Lower leg skin (tissue), 4 donors: ENCODE data around the gene KIAA2012. TPM values are rescaled to one million over a fixed set of nuclear protein-coding genes. Genes with fewer than 3 reads are reported as not detected.

Source experiments
- DNase-seq, 2 donors: peaks; one replicate each; pipeline ENCODE4 v3.0.0-alpha.2; 2019; ENCODE audit warnings: low spot score in 2 of 2
- H3K4me3 ChIP-seq: fragments of 200-600 bp; sonication (generic); 2 replicates; pipeline ENCODE4 v1.5.1; 2017; ENCODE audit warnings: mild to moderate bottlenecking, low read depth; ENCODE audit not compliant: poor library complexity, severe bottlenecking
- CTCF ChIP-seq, 3 donors: fragments of 450-650 bp; IDR thresholded peaks; one replicate each; pipeline ENCODE4 v1.5.1; 2016; ENCODE audit warnings: antibody characterized with exemption in 3 of 3, mild to moderate bottlenecking in 3 of 3, moderate library complexity in 2 of 3
- POLR2A ChIP-seq, 2 donors: fragments of 450-650 bp; IDR thresholded peaks; one replicate each; pipeline ENCODE4 v1.6.1; 2016 to 2017; ENCODE audit warnings: antibody characterized with exemption in 2 of 2, mild to moderate bottlenecking in 1 of 2, moderate library complexity in 1 of 2
- WGBS, 2 donors: methylation state at CpG; one replicate each; pipeline ENCODE4 v1.1.5; 2018; 5-methylcytosine and 5-hydroxymethylcytosine counted together
- intact Hi-C: fragments of 100-400 bp; cut with DNase I; formaldehyde crosslinking; loops from one replicate; pipeline ENCODE4 v1.15.0; 2023; ENCODE audit warnings: low total_unique reads
- total RNA-seq, 4 donors: library from RNA; depleted of rRNA; stranded (reverse); fragments of >200 nt; gene quantifications; one replicate each; pipeline ENCODE4 v1.1.0, GENCODE V29; 2016

KIAA2012 gene
- total RNA-seq, 4 donors from 2014 or later = not detected

- TF ChIP-seq CTCF (IDR thresholded peaks at IDR 0.05) (no peak), POLR2A (IDR thresholded peaks at IDR 0.05) (no peak)
- WGBS, 2 donors = 15 to 21% methylated on average over 3 of the region's 3 CpGs
- intact Hi-C loops = no loop called here
- H3K4me3 ChIP-seq = no peak overlapping the region
- DNase-seq = no peak
These were observed 8.7 kb upstream of the KIAA2012 start for GRCh38 chr2:202064171-202064880.

GRCh38 chr2:202064881-202065230, 8.2 kb upstream of the KIAA2012 start:
- no peak for DNase-seq
- TF ChIP-seq CTCF (IDR thresholded peaks at IDR 0.05) (no peak), POLR2A (IDR thresholded peaks at IDR 0.05) (no peak)
- no peak overlapping the region for H3K4me3 ChIP-seq
- intact Hi-C loops = no loop called here
- 90 to 95% methylated on average over 3 of the region's 3 CpGs for WGBS, 2 donors

GRCh38 chr2:202065876-202066275, 7.2 kb upstream of the KIAA2012 start:
- no peak overlapping the region for H3K4me3 ChIP-seq
- no peak for DNase-seq
- intact Hi-C loops = no loop called here
- TF ChIP-seq CTCF (IDR thresholded peaks at IDR 0.05) (no peak), POLR2A (IDR thresholded peaks at IDR 0.05) (no peak)
- 87 to 88% methylated on average over 3 of the region's 3 CpGs for WGBS, 2 donors

- no peak for DNase-seq
- no peak overlapping the region for H3K4me3 ChIP-seq
- intact Hi-C loops = no loop called here
- WGBS, 2 donors = 80 to 86% methylated on average over 2 of the region's 2 CpGs
- TF ChIP-seq POLR2A (IDR thresholded peaks at IDR 0.05) (no peak), CTCF (IDR thresholded peaks at IDR 0.05) (no peak)
These were observed 6.2 kb upstream of the KIAA2012 start for GRCh38 chr2:202066875-202067274.

GRCh38 chr2:202067589-202067988, 5.5 kb upstream of the KIAA2012 start:
- DNase-seq = no peak
- 83 to 100% methylated on average over 1 of the region's 1 CpG for WGBS, 2 donors
- no peak for TF ChIP-seq POLR2A (IDR thresholded peaks at IDR 0.05)
- no peak for TF ChIP-seq CTCF (IDR thresholded peaks at IDR 0.05)
- intact Hi-C loops = no loop called here
- no peak overlapping the region for H3K4me3 ChIP-seq
